GM12864 (cell line): ENCODE measurements around the gene TMEM89.

Experiments
- DNase-seq: peaks from one replicate; pipeline ENCODE4 v3.0.0-alpha.2; 2011; ENCODE audit warnings: low read depth
- H3K4me3 ChIP-seq: 2 replicates; pipeline ENCODE4 v1.5.1; 2011; ENCODE audit warnings: mild to moderate bottlenecking, low read depth, low read length, control low read depth
- TF ChIP-seq, protein P1 (sequence below): IDR thresholded peaks from 2 replicates; pipeline ENCODE4 v1.5.1; 2011; ENCODE audit warnings: low read depth, mild to moderate bottlenecking, moderate library complexity, low read length, control low read depth, inconsistent platforms; ENCODE audit errors: missing control alignments

The TMEM89 gene

GRCh38 chr3:48629894-48630293 lies 8.3 kb upstream of the TMEM89 start:
- H3K4me3 ChIP-seq, result no peak overlapping the region
- DNase-seq, result no peak
- TF ChIP-seq, protein P1, sequence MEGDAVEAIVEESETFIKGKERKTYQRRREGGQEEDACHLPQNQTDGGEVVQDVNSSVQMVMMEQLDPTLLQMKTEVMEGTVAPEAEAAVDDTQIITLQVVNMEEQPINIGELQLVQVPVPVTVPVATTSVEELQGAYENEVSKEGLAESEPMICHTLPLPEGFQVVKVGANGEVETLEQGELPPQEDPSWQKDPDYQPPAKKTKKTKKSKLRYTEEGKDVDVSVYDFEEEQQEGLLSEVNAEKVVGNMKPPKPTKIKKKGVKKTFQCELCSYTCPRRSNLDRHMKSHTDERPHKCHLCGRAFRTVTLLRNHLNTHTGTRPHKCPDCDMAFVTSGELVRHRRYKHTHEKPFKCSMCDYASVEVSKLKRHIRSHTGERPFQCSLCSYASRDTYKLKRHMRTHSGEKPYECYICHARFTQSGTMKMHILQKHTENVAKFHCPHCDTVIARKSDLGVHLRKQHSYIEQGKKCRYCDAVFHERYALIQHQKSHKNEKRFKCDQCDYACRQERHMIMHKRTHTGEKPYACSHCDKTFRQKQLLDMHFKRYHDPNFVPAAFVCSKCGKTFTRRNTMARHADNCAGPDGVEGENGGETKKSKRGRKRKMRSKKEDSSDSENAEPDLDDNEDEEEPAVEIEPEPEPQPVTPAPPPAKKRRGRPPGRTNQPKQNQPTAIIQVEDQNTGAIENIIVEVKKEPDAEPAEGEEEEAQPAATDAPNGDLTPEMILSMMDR, result no peak

- no peak for DNase-seq
- H3K4me3 ChIP-seq, result no peak overlapping the region
- TF ChIP-seq, protein P1, result no peak
Measured at GRCh38 chr3:48628277-48629017, 6.9 kb upstream of the TMEM89 start.

DNA sequence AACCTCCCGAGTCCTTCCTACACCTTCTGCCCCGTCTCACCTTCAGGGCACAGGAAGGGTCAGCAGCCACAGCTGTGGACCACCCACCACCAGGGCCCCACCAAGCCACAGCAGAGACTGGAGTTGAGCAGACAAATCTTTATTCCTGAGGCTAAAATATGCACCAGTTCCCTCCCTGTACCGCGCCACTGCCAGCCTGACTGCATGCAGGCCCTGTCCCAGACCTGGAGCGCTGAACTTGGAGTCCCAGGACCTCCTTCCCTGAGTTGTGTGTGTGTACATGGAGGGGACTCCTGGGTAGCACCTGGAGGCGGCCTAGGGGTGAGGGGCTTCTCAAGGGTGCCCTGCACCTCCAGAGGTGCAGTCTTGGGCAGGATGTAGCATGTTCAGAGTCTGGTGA lies 4.0 kb upstream of the TMEM89 start:
- TF ChIP-seq, protein P1, result no peak
- DNase-seq, result no peak
- no peak overlapping the region for H3K4me3 ChIP-seq

DNA sequence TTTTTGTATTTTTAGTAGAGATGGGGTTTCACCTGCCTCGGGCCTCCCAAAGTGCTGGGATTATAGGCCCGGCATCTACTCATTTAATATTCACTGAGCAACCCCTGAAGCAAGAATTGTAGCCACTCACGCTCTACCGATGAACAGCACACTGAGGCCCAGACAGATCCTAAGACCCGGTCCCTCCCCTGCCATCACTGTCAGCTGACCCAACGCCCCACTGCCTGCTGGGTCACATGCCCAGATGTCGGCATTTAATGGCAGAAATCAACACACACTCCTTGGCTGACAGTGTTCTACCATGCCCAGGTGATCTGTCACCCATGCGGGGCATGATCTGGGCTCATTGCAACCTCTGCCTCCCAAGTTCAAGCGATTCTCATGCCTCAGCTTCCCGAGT lies 3.2 kb upstream of the TMEM89 start:
- DNase-seq, result no peak
- TF ChIP-seq, protein P1, result no peak

DNA sequence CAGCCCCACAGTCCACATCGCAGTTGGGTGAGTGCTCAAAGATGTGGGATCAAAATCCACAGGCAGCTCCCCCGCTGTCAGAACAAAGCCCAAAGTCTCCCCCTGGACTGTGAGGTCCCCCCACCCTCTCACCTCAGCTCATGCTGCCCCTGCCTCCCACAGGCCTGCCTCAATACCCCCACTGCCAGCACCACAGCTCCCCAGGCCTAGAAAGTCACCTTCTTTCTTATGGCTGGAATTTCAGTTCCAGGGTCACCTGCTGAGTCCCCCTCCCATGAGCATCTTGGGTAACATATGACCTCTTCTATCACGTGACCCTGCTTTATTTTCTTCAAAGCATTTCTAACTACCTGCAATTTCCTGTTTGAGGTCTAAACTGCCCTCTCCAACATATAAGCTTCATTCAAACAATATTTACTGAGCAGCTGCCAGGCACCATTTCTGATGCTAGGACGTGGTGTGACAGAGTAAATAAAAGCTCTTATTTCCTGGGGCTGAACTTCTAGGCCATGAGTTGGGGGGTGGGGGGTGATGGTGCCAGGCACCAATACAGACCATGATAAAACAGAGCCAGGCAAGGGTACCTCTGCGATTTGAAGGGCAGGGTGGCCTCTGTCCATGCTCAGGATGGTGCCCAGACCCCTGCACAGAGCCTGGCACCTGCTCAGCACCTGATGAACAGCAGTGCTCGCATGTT lies 2.4 kb upstream of the TMEM89 start:
- no peak overlapping the region for H3K4me3 ChIP-seq
- no peak for DNase-seq
- TF ChIP-seq, protein P1, result no peak

More for the DNA sequence above, 3.2 kb upstream of the TMEM89 start:
- no peak overlapping the region for H3K4me3 ChIP-seq

DNA sequence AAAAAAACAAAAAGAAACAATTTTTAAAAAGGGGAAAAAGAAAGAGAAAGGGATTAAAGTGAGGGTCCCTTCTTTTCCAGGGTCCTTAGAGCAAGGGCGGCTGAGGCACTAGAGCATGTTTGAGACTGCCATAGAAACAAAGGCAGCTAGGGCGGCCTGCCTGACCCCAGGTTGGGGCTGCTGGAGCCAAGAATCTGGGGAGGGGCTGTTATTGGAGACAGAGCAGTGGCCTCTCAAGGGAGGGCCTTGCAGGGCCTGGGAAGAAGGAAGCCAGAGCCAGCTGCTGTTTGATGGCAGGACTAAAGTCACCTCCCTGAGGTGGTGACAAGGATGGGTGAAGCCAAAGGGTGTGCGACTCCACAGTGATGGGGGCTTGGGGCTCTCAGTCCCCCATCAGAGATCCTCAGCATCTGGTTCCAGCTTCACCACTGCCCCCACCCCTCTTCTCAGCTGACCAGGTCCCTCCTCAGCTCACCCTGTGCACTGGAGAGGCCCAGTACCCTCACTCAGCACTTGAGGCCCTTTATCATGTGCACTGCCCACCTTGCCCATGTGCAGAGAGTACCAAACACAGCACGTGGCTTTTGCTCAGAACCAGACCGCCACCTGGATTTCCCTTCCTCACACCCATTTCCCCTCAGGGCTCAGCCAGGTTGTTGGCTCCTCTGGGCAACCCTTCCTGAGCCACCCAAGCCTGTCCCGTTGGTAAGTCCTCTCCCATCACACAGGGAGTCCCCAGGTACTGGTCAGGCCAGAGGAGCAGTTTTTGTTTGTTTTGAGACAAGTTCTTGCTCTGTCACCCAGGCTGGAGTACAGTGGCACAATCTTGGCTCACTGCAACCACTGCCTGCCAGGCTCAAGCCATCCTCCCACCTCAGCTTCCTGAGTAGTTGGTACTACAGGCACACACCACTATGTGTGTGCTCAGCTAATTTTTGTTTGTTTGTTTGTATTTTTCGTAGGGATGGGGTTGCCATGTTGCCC lies 1.7 kb downstream of the TMEM89 start:
- no peak for DNase-seq
- TF ChIP-seq, protein P1, result no peak
- H3K4me3 ChIP-seq, result no peak overlapping the region
